ENCODE measurements around the gene CCDC91.

The CCDC91 gene

GRCh38 chr12:28331130-28331529 lies 140.9 kb downstream of the CCDC91 start:
- no peak overlapping the region for H3K4me3 ChIP-seq (ENCODE audit: control insufficient read depth, low read depth, low read length)
- no peak for DNase-seq (ENCODE audit: low read depth)
- TF ChIP-seq CTCF (conservative IDR thresholded peaks at IDR 0.05; ENCODE audit: control insufficient read depth, insufficient read depth, low read depth, low read length), result no peak

GRCh38 chr12:28340261-28341045 lies 150.2 kb downstream of the CCDC91 start:
- no peak for TF ChIP-seq CTCF (conservative IDR thresholded peaks at IDR 0.05; ENCODE audit: control insufficient read depth, insufficient read depth, low read depth, low read length)
- DNase-seq (ENCODE audit: low read depth), result peak; percentile 31
- H3K4me3 ChIP-seq (ENCODE audit: control insufficient read depth, low read depth, low read length), result no peak overlapping the region

- no peak for TF ChIP-seq CTCF (conservative IDR thresholded peaks at IDR 0.05; ENCODE audit: control insufficient read depth, insufficient read depth, low read depth, low read length)
- no peak for DNase-seq (ENCODE audit: low read depth)
Observed at GRCh38 chr12:28343713-28344112, 153.5 kb downstream of the CCDC91 start.

DNA sequence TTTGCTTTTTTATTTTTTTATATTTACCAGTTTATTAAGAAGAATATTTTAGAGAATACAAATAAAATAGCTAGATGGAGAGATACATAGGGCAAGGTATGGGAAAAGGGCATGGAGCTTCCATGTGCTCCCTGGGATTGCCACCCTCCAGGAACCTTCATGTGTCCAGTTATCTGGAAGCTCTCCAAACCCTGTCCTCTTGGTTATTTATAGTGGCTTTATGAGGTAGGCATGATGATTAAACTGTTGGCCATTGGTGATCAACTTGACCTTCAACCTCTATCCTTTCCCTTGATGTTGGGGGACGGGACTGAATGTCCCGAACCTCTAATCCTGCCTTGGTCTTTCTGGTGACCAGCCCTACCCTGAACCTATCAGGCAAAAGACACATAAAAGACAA lies 156.3 kb downstream of the CCDC91 start:
- no peak for TF ChIP-seq CTCF (conservative IDR thresholded peaks at IDR 0.05; ENCODE audit: control insufficient read depth, insufficient read depth, low read depth, low read length)
- H3K4me3 ChIP-seq (ENCODE audit: control insufficient read depth, low read depth, low read length), result no peak overlapping the region
- DNase-seq (ENCODE audit: low read depth), result no peak

More at GRCh38 chr12:28343713-28344112, 153.5 kb downstream of the CCDC91 start:
- no peak overlapping the region for H3K4me3 ChIP-seq (ENCODE audit: control insufficient read depth, low read depth, low read length)

- H3K4me3 ChIP-seq (ENCODE audit: control insufficient read depth, low read depth, low read length), result no peak overlapping the region
- DNase-seq (ENCODE audit: low read depth), result no peak
- TF ChIP-seq CTCF (conservative IDR thresholded peaks at IDR 0.05; ENCODE audit: control insufficient read depth, insufficient read depth, low read depth, low read length), result no peak
Observed at GRCh38 chr12:28349196-28349595, 158.9 kb downstream of the CCDC91 start.

GRCh38 chr12:28350502-28350901 lies 160.2 kb downstream of the CCDC91 start:
- no peak overlapping the region for H3K4me3 ChIP-seq (ENCODE audit: control insufficient read depth, low read depth, low read length)
- TF ChIP-seq CTCF (conservative IDR thresholded peaks at IDR 0.05; ENCODE audit: control insufficient read depth, insufficient read depth, low read depth, low read length), result no peak
- peak; percentile 18 for DNase-seq (ENCODE audit: low read depth)
